Thyroid gland (tissue), 4 donors: ENCODE data around the gene C19orf81.

Experiments used
- POLR2A ChIP-seq, 2 donors: fragments of 450-650 bp; IDR thresholded peaks; one replicate each; pipeline ENCODE4 v1.6.1; 2017; ENCODE audit warnings: antibody characterized with exemption in 2 of 2, mild to moderate bottlenecking in 2 of 2, moderate library complexity in 1 of 2
- TF ChIP-seq, protein P1 (sequence below), 6 experiments: fragments of 200-600 bp in 3 of 6; fragments of 450-650 bp in 3 of 6; sonication (generic) in 3 of 6; IDR thresholded peaks; one replicate each; pipeline ENCODE4 v1.5.1; 2016 to 2019; ENCODE audit warnings: antibody characterized with exemption in 6 of 6, mild to moderate bottlenecking in 2 of 6, inconsistent platforms in 1 of 6, moderate library complexity in 1 of 6

DNA sequence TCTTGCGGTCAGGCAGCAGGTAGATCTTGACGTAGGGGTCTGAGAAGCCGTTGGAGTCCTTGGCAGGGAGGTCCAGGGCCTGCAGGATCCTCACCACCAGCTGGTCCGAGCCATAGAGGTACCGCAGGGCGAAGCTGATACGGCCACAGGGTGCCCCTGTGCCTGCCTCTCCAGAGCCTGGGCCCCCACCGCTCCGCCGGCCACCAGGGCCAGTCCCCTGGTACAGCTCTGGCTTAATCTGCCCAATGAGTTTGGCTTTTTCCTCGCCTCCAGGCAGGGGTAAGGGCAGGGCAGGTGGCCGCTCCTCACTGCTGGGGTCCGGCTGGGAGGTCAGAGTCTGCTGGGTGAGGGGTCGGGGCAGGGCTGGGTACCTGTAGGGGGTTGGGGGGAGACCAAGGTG lies 19.4 kb upstream of the C19orf81 start:
- TF ChIP-seq POLR2A (IDR thresholded peaks at IDR 0.05) = no peak
- TF ChIP-seq, protein P1, sequence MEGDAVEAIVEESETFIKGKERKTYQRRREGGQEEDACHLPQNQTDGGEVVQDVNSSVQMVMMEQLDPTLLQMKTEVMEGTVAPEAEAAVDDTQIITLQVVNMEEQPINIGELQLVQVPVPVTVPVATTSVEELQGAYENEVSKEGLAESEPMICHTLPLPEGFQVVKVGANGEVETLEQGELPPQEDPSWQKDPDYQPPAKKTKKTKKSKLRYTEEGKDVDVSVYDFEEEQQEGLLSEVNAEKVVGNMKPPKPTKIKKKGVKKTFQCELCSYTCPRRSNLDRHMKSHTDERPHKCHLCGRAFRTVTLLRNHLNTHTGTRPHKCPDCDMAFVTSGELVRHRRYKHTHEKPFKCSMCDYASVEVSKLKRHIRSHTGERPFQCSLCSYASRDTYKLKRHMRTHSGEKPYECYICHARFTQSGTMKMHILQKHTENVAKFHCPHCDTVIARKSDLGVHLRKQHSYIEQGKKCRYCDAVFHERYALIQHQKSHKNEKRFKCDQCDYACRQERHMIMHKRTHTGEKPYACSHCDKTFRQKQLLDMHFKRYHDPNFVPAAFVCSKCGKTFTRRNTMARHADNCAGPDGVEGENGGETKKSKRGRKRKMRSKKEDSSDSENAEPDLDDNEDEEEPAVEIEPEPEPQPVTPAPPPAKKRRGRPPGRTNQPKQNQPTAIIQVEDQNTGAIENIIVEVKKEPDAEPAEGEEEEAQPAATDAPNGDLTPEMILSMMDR (IDR thresholded peaks at IDR 0.05) = no peak
